HG02678 (cell line): ENCODE measurements around the gene NXPH4.
A peak's percentile ranks its signal among the peaks of the same experiment; 100 is the strongest.

Experiments
- ATAC-seq: cut with Tn5 transposase; IDR thresholded peaks from one replicate; pipeline ENCODE4 v1.9.1; 2021; ENCODE audit warnings: mild to moderate bottlenecking, moderate library complexity; ENCODE audit not compliant: unreplicated experiment

The NXPH4 gene

GRCh38 chr12:57216014-57216911 is at the start of gene NXPH4:
NXPH4 (plus strand) TSS chr12:57216794; CDS start chr12:57216970, 176 bp downstream.
- ATAC-seq, result peak; percentile 28

GRCh38 chr12:57166971-57167371 is 49.6 kb upstream of the NXPH4 start:
- no peak for ATAC-seq

- no peak for ATAC-seq
Measured at GRCh38 chr12:57168058-57168457, 48.5 kb upstream of the NXPH4 start.

GRCh38 chr12:57169046-57169795 is 47.4 kb upstream of the NXPH4 start:
- ATAC-seq, result no peak

- no peak for ATAC-seq
Measured at GRCh38 chr12:57169969-57170368, 46.6 kb upstream of the NXPH4 start.

GRCh38 chr12:57170408-57170807 is 46.2 kb upstream of the NXPH4 start:
- ATAC-seq, result no peak

GRCh38 chr12:57170927-57171326 is 45.7 kb upstream of the NXPH4 start:
- no peak for ATAC-seq

GRCh38 chr12:57171668-57172067 is 44.9 kb upstream of the NXPH4 start:
- no peak for ATAC-seq

- no peak for ATAC-seq
Measured at GRCh38 chr12:57173089-57173488, 43.5 kb upstream of the NXPH4 start.

- ATAC-seq, result no peak
Measured at GRCh38 chr12:57173683-57174082, 42.9 kb upstream of the NXPH4 start.

GRCh38 chr12:57175428-57176138 is 41.0 kb upstream of the NXPH4 start:
- ATAC-seq, result no peak

GRCh38 chr12:57176139-57176477 is 40.5 kb upstream of the NXPH4 start:
- no peak for ATAC-seq

GRCh38 chr12:57176846-57177245 is 39.7 kb upstream of the NXPH4 start:
- no peak for ATAC-seq

GRCh38 chr12:57177354-57177753 is 39.2 kb upstream of the NXPH4 start:
- ATAC-seq, result no peak

- ATAC-seq, result no peak
Measured at GRCh38 chr12:57178213-57178612, 38.4 kb upstream of the NXPH4 start.

GRCh38 chr12:57179331-57180086 is 37.1 kb upstream of the NXPH4 start:
- ATAC-seq, result no peak

GRCh38 chr12:57180321-57180989 is 36.1 kb upstream of the NXPH4 start:
- ATAC-seq, result no peak

- ATAC-seq, result no peak
Measured at GRCh38 chr12:57181072-57181471, 35.5 kb upstream of the NXPH4 start.

GRCh38 chr12:57181561-57182155 is 34.9 kb upstream of the NXPH4 start:
- no peak for ATAC-seq
